SK-N-SH treated with all-trans-retinoic acid at 6 μM for 48 hours (cell line): ENCODE results near the gene THOC7.

Experiments used
- BACH2 ChIP-seq: fragments of 250-450 bp; sonication (Bioruptor Pico); IDR thresholded peaks from 2 replicates; pipeline ENCODE4 v1.9.0; 2021; ENCODE audit warnings: mild to moderate bottlenecking, borderline replicate concordance
- CSDC2 ChIP-seq: fragments of 250-450 bp; sonication (Bioruptor Pico); IDR thresholded peaks from 2 replicates; pipeline ENCODE4 v1.5.0; 2020; ENCODE audit warnings: mild to moderate bottlenecking, moderate library complexity
- TF ChIP-seq, protein P1 (sequence below): fragments of 250-450 bp; sonication (Bioruptor Pico); IDR thresholded peaks from 2 replicates; pipeline ENCODE4 v1.5.1; 2021; ENCODE audit warnings: mild to moderate bottlenecking, moderate library complexity

- TF ChIP-seq, protein P1, sequence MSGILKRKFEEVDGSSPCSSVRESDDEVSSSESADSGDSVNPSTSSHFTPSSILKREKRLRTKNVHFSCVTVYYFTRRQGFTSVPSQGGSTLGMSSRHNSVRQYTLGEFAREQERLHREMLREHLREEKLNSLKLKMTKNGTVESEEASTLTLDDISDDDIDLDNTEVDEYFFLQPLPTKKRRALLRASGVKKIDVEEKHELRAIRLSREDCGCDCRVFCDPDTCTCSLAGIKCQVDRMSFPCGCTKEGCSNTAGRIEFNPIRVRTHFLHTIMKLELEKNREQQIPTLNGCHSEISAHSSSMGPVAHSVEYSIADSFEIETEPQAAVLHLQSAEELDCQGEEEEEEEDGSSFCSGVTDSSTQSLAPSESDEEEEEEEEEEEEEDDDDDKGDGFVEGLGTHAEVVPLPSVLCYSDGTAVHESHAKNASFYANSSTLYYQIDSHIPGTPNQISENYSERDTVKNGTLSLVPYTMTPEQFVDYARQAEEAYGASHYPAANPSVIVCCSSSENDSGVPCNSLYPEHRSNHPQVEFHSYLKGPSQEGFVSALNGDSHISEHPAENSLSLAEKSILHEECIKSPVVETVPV (CRISPR knock-in tag) = no peak
- TF ChIP-seq CSDC2 (CRISPR knock-in tag) (no peak), BACH2 (CRISPR knock-in tag) (no peak)
Observed at GRCh38 chr3:63911509-63911872, 47.9 kb upstream of the THOC7 start.
